Stimulated activated effector memory CD8-positive, alpha-beta T cell treated with anti-CD3 and anti-CD28 coated beads, Interleukin-12 subunit alpha, Interleukin-12 subunit beta, amount 100 ng/mL, for 72 hours (primary cell): ENCODE data around the gene TACC2.

Experiments used
- ATAC-seq: fragments of 150-1000 bp; cut with Tn5 transposase; 2 replicates; pipeline ENCODE4 v1.10.0; 2021
- DNase-seq, 2 donors: peaks; one replicate each; pipeline ENCODE4 v3.0.0; 2021 to 2022; ENCODE audit warnings: low spot score in 2 of 2
- H3K27ac Mint-ChIP-seq: one replicate; pipeline ENCODE4 v1.8.0; 2022; ENCODE audit warnings: mild to moderate bottlenecking, mixed read lengths
- H3K36me3 Mint-ChIP-seq: one replicate; pipeline ENCODE4 v1.8.0; 2022; ENCODE audit warnings: mild to moderate bottlenecking, mixed read lengths
- H3K4me1 Mint-ChIP-seq: one replicate; pipeline ENCODE4 v1.8.0; 2022; ENCODE audit warnings: mixed read lengths
- H3K4me3 Mint-ChIP-seq: one replicate; pipeline ENCODE4 v1.8.0; 2022; ENCODE audit warnings: mild to moderate bottlenecking, mixed read lengths
- H3K9me3 Mint-ChIP-seq: one replicate; pipeline ENCODE4 v1.8.0; 2022; ENCODE audit warnings: mixed read lengths

TACC2 gene

DNA sequence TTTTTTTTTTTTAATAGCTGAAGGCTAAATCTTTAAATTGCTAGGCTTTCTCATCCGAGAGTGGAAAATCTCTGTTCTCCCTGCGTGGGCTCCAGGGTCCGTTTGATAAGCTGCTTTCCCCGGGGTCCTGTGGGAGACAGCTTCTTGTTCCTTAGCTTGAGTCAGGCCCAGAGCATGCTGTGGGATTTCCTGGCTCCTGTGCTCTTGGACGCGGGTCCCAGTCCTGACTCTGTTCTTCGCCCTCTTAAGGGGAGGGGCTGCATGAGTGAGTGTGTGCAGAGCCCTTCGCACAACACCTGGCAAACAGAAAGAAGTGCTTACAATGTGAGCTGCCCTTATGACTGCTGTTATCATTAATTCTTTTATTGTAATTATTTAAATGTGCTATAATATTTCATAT, 133.5 kb downstream of the TACC2 start:
- H3K4me3 Mint-ChIP-seq: no peak overlapping the region
- H3K36me3 Mint-ChIP-seq: no peaks in the 10 kb centered on the region
- no peak for DNase-seq
- ATAC-seq: no peak
- no peaks in the 10 kb centered on the region for H3K4me1 Mint-ChIP-seq
- no peak overlapping the region for H3K27ac Mint-ChIP-seq
- H3K9me3 Mint-ChIP-seq: no peaks in the 10 kb centered on the region

DNA sequence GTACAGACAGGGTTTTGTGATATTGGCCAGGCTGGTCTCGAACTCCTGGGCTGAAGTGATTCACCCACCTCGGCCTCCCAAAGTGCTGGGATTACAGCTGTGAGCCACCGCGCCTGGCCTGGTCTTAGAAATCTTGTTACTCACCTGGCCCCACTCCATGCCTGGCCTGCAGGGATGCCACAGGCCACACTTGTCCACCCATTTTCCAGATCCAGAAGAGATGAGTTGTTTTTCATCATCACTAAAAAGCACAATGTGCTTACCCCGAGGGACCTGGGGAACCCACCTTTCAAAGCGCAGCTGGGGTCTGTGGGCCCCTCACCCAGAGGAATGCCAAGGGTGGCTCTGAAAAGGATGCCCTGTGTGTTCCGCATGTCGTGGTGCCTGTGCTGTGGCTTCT, 134.2 kb downstream of the TACC2 start:
- H3K9me3 Mint-ChIP-seq: no peaks in the 10 kb centered on the region
- H3K4me1 Mint-ChIP-seq: no peaks in the 10 kb centered on the region
- DNase-seq (no peak), ATAC-seq (no peak)
- H3K27ac Mint-ChIP-seq: no peak overlapping the region
- H3K4me3 Mint-ChIP-seq: no peak overlapping the region
- no peaks in the 10 kb centered on the region for H3K36me3 Mint-ChIP-seq

DNA sequence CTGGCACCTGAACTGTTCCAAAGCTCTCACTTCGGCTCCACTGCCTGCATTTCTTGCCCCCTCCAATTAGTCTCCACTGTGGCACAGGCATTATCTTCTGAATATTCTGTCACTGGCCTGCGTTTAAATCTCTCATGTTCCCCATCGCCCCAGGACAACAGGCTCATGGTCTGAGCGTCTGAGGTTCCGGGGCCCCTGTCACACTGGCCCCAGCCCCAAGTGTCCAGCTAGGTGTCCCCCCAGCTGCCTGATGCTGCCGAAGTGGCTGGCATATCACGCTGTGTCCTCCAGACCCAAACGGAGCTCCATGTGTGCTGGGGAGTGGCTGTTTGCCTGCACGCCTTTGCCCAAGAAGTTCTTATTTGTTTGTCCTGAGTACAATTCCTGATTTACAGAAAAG, 135.4 kb downstream of the TACC2 start:
- Mint-ChIP-seq H3K4me1 (no peaks in the 10 kb centered on the region), H3K4me3 (no peak overlapping the region), H3K9me3 (no peaks in the 10 kb centered on the region), H3K36me3 (no peaks in the 10 kb centered on the region), H3K27ac (no peak overlapping the region)
- ATAC-seq (no peak), DNase-seq (no peak)

- ATAC-seq: no peak
- H3K4me1 Mint-ChIP-seq: no peaks in the 10 kb centered on the region
- no peaks in the 10 kb centered on the region for H3K36me3 Mint-ChIP-seq
- DNase-seq: no peak
- no peak overlapping the region for H3K4me3 Mint-ChIP-seq
- no peaks in the 10 kb centered on the region for H3K9me3 Mint-ChIP-seq
- no peak overlapping the region for H3K27ac Mint-ChIP-seq
These were observed 135.8 kb downstream of the TACC2 start for GRCh38 chr10:122124808-122125207.

DNA sequence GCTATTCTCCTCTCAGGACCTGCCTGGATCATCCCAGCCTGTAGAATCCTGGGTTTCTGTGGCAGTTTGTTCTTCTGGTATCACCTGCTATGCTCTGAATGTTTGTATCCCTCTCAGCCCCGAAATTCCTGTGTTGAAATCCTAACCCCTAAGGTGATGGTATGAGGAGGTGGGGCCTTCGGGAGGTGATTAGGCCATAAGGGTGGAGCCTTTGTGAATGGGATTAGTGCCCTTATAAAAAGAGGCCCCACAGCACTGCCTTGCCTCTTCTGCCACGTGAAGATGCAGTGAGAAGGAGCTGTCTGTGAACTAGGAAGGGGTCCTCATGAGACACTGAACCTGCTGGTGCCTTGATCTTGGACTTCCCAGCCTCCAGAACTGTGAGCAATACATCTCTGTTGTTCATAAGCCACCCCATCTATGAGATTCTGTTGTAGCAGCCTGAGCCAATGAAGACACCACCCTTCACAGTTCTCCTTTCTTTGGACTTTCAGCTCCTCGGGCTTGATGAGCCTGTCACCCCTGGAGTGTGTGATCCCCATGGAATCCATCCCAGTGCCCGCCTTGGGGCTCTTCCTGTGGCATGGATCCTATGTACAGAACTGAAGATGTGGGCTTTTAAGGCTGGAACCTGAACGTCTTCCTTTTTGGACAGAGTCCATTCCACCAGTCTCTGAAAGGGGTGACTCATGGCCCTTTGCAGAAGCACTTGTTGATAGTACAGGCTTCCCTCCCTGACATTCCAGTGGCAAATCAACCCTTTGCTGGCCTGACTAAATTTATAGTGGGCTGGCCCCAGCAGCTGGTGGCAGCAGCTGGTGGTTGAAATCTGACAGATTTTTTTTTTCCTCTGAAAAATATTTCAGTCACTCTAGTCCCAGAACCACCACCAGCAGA, 138.0 kb downstream of the TACC2 start:
- Mint-ChIP-seq H3K9me3 (no peaks in the 10 kb centered on the region), H3K4me1 (no peaks in the 10 kb centered on the region), H3K36me3 (no peaks in the 10 kb centered on the region), H3K4me3 (no peak overlapping the region), H3K27ac (no peak overlapping the region)
- no peak for ATAC-seq
- no peak for DNase-seq

DNA sequence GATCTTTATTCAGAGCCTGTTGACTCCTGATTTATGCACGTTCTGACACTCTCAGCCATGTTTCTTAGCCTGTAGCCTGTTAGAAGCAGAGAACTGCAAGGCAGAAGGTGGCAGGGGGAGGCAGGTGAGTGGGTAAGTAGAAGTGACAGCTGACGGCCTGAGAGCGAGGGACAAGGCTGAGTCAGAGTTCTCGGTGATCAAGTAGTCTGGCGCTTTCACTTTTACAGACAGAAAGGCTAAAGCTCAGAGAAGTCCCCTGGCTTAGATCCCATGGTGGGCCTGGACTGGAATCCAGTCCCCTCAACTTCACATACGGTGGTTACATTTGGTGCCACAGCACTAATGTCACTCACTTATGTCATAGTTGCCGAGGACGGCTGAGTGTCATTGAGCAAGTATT, 139.0 kb downstream of the TACC2 start:
- H3K36me3 Mint-ChIP-seq: no peaks in the 10 kb centered on the region

GRCh38 chr10:122128357-122128756, 139.4 kb downstream of the TACC2 start:
- no peak for DNase-seq
- no peak for ATAC-seq

More for the DNA sequence above, 139.0 kb downstream of the TACC2 start:
- ATAC-seq (no peak), DNase-seq (no peak)
- Mint-ChIP-seq H3K9me3 (no peaks in the 10 kb centered on the region), H3K4me3 (no peak overlapping the region), H3K27ac (no peak overlapping the region), H3K4me1 (no peaks in the 10 kb centered on the region)

GRCh38 chr10:122130474-122131110, 141.6 kb downstream of the TACC2 start:
- no peaks in the 10 kb centered on the region for H3K36me3 Mint-ChIP-seq
- H3K4me1 Mint-ChIP-seq: no peaks in the 10 kb centered on the region
- no peak overlapping the region for H3K27ac Mint-ChIP-seq
- H3K4me3 Mint-ChIP-seq: no peak overlapping the region
- DNase-seq (no peak), ATAC-seq (no peak)
- H3K9me3 Mint-ChIP-seq: no peaks in the 10 kb centered on the region

More at GRCh38 chr10:122128357-122128756, 139.4 kb downstream of the TACC2 start:
- no peaks in the 10 kb centered on the region for H3K36me3 Mint-ChIP-seq
- H3K4me3 Mint-ChIP-seq: no peak overlapping the region
- no peaks in the 10 kb centered on the region for H3K9me3 Mint-ChIP-seq
- no peak overlapping the region for H3K27ac Mint-ChIP-seq
- H3K4me1 Mint-ChIP-seq: no peaks in the 10 kb centered on the region

DNA sequence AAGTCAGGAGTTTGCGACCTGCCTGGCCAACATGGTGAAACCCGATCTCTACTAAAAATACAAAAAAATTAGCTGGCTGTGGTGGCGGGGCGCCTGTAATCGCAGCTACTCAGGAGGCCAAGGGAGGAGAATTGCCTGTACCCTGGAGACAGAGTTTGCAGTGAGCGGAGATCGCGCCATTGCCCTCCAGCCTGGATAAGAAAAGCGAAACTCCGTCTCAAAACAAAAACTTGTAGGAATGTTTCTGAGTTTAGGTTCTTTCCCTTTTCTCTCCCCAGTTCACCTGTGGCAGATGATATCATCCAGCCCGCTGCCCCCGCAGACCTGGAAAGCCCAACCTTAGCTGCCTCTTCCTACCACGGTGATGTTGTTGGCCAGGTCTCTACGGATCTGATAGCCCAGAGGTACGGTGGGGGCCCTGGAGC, 143.4 kb downstream of the TACC2 start:
- Mint-ChIP-seq H3K9me3 (no peaks in the 10 kb centered on the region), H3K4me3 (no peak overlapping the region), H3K36me3 (no peaks in the 10 kb centered on the region), H3K4me1 (no peaks in the 10 kb centered on the region), H3K27ac (no peak overlapping the region)
- ATAC-seq (no peak), DNase-seq (no peak)

DNA sequence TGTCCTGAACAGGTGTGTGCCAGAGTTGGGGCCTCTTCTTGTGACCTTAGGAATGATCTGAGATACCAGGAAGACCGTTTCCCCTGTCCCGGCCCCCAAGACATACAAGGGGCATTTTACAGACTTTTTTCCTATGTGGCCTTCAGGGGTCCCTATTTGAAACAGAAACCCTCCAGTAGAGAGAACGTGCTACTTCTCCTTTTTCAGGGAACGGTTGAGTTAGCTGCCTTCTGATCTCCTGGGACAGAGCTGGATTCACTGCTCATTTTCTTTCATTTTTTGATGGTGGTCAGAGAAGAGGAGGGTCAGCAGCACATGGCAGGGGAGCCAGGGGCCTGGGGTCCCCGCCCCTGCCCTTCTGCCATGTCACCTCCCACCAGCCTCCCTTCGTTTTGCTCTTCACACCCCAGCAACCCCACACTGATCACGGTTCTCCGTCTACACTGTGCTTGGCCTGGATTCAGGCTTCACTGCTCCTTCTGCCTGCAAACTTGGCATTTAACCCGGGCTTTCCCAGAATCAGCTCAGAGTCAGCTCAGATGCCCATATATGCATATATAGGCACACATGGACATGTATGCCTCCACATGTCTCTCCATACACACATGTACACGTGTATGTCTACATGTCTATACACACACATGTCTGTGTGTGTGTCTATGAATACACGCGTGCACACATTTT, 144.1 kb downstream of the TACC2 start:
- H3K36me3 Mint-ChIP-seq: no peaks in the 10 kb centered on the region
- DNase-seq (no peak), ATAC-seq (no peak)
- H3K4me3 Mint-ChIP-seq: no peak overlapping the region
- H3K9me3 Mint-ChIP-seq: no peaks in the 10 kb centered on the region
- no peak overlapping the region for H3K27ac Mint-ChIP-seq
- no peaks in the 10 kb centered on the region for H3K4me1 Mint-ChIP-seq

- Mint-ChIP-seq H3K4me1 (no peaks in the 10 kb centered on the region), H3K36me3 (no peaks in the 10 kb centered on the region), H3K4me3 (no peak overlapping the region), H3K9me3 (no peaks in the 10 kb centered on the region), H3K27ac (no peak overlapping the region)
- ATAC-seq (no peak), DNase-seq (no peak)
These were observed 146.5 kb downstream of the TACC2 start for GRCh38 chr10:122135251-122136025.

- Mint-ChIP-seq H3K36me3 (no peaks in the 10 kb centered on the region), H3K9me3 (no peaks in the 10 kb centered on the region), H3K4me3 (no peak overlapping the region), H3K27ac (no peak overlapping the region), H3K4me1 (no peaks in the 10 kb centered on the region)
- DNase-seq (no peak), ATAC-seq (no peak)
These were observed 150.1 kb downstream of the TACC2 start for GRCh38 chr10:122138831-122139625.

- H3K9me3 Mint-ChIP-seq: no peaks in the 10 kb centered on the region
- H3K36me3 Mint-ChIP-seq: no peaks in the 10 kb centered on the region
- H3K4me3 Mint-ChIP-seq: no peak overlapping the region
- ATAC-seq (no peak), DNase-seq (no peak)
- H3K27ac Mint-ChIP-seq: no peak overlapping the region
- H3K4me1 Mint-ChIP-seq: no peaks in the 10 kb centered on the region
These were observed 150.7 kb downstream of the TACC2 start for GRCh38 chr10:122139627-122140170.

GRCh38 chr10:122140461-122140902, 151.5 kb downstream of the TACC2 start:
- H3K4me1 Mint-ChIP-seq: no peaks in the 10 kb centered on the region
- H3K27ac Mint-ChIP-seq: no peak overlapping the region
- DNase-seq (no peak), ATAC-seq (peak; percentile 5)
- H3K36me3 Mint-ChIP-seq: no peaks in the 10 kb centered on the region
- H3K4me3 Mint-ChIP-seq: no peak overlapping the region
- H3K9me3 Mint-ChIP-seq: no peaks in the 10 kb centered on the region
